Stimulated activated CD4-positive, alpha-beta T cell treated with anti-CD3 and anti-CD28 coated beads, Interleukin-4, amount 100 ng/mL, for 4 hours (primary cell): ENCODE data around the gene ITIH4.

Experiments
- DNase-seq, 2 experiments: peaks; one replicate each; pipeline ENCODE4 v3.0.0-alpha.2; 2020

Gene ITIH4

DNA sequence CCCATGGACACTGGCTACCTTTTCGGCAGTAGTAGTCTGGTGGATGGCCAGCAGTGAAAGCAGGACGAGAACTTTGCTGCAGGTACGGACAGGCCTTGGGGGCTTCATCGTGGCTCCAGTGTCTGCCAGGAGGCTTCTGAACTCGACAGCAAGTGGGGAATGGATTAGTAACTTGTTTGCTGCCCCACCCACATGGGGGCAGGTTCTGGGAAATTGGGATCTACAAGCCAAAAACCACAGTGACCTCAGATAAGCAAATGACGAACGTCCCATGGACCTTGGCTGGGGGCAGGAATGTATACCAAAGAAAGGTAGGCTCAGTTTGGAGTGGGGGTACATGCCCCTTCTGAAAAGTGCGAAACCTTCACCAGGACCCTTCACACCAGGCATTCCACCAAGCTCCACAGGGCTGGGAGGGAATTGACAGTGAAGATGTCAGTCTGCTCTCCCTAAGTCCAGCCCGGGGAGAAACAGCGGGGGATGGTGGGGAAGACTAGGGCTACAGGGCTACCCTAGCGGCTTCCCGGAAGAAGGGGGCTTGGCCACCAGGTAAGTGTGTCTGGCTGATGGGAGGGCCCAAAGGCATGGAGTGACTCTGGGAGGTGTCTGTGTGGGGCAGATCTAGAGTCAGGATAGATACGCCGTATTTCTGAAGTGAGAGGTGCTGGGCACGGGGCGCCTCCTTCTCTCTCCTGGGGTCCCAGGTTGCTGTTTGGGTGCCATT is at the start of gene ITIH4:
Gene ITIH4 (minus strand): TSS at position 138 of the 724 bp plus-strand sequence. CDS start 30 bp downstream, at position 108.
- DNase-seq, result no peak

DNA sequence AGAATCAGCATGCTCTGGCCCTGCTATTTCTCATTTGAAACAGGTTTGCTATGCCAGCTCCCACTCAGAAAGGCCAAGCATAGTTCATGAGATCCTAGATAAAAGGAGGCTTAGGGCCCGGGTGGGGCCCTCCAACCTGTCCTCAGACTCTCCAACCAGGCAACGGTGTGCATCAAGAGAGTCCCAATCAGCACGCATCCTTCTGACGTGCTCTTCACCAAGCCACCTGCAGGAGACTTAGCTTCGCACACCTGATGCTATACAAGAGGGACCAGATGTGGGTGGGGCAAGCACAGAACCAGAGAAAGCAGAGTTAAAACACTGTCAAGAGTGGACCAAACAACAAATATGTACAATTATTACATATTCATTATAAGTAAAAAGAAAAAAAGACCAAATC is 49.6 kb upstream of the ITIH4 start:
- no peak for DNase-seq

DNA sequence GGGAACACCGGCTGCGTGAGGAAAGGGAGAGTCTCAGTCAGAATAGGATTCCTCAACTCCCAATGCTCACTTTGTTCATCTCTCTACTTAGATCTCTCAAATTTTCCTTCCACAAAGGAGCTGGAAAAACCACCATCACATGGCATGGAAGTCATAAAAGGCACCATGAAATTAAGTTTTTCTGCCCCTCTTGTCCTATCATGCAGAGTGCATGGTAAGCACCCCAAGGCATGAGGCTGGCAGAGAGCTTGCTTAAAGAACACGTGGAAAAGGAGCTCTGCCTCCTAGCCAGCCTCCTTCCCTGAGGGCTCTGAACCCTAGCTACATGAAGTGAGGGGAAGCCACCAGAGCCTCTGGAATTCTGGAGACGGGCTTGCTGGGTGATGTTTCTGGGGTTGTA is 49.1 kb upstream of the ITIH4 start:
- no peak for DNase-seq

DNA sequence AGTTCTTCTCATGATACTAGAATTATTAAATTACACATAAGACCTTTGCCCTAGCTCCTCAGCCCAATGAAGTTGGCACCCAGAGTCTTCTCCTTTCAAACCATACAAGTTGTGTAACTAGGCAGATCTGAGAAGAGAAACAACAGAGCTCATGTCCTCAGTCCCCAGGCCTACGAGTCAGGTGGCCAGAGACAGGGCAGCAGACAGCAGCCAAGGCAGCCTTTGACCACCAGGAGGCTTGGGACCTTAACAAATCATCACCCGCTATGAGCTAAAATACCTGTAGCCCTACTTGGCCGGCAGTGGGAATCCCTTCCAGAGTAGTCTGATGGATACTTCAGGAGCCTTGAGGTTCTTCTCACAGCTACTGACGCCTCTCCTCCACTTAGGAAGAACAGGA is 48.6 kb upstream of the ITIH4 start:
- DNase-seq, result no peak

DNA sequence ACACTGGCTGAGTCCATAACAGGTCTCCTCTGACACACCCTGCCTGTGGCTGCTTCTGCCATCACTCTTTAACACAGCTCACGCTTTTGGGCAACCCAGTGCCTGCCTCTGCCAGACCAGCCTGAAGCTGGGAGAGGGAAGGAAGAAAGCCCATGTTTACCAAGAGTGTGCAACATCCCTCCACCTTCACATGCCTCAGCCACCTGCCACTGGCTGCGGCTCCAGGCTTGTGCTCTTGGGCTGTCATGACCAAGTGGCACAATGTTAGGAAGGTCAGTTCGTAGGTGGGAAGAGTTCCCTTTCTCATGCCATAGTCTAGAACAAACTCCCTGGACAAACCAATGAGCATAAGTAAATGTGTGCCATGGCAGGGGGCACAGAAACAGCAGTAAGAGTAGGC is 46.6 kb upstream of the ITIH4 start:
- DNase-seq, result no peak

DNA sequence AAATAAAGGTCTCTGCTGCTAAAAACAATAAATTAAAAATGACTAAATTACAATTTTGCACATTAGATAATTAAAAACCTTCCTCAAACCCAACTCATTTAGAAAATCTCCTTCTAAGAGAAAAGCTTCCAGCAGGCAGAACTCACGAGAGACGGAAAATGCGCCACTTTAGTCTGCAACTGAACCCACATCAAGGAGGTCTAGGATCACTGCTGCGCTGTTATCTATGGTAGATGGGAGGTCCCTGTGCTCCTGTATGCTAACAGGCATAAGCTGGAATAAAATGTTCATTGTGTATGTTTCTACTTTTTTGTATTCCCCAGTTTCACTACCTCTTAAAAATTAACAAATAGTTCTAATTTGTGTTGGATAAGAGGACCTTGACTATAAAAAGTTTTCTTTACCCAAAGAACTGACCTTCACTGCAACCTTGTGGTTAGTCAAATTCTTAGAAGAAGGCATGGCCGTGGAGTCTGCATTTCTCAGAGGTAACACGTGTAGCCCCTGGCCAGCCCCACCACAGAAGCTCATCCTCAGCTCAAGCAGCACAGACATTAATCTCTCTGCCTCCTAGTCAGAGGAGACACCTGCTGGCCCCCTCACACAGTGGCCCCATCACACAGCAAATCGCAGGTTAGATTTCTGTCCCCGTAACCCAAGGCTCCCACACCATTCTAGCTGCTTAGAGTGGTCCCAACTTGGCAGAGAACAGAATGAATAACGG is 44.6 kb upstream of the ITIH4 start:
- DNase-seq, result no peak

DNA sequence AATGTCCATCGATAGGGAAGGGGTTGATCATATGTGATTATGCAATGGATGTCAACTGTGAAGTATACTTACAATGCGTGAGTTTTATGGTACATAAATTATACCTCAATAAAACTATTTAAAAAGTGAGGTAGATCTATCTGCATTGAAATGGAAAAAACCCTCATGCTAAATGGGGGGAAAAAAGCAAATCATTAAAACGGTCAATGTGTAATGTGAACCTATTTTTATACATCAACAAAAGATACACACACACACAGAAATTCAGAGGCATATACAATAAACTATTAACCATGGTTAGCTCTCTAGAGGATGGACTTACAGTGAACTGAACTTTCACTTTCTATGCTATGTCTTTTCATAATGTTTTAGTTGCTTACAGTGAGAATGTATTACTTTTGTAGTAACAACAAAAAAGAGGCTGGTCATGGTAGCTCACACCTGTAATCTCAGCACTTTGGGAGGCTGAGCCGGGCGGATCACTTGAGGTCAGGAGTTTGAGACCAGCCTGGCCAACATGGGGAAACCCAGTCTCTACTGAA is 43.8 kb upstream of the ITIH4 start:
- no peak for DNase-seq

DNA sequence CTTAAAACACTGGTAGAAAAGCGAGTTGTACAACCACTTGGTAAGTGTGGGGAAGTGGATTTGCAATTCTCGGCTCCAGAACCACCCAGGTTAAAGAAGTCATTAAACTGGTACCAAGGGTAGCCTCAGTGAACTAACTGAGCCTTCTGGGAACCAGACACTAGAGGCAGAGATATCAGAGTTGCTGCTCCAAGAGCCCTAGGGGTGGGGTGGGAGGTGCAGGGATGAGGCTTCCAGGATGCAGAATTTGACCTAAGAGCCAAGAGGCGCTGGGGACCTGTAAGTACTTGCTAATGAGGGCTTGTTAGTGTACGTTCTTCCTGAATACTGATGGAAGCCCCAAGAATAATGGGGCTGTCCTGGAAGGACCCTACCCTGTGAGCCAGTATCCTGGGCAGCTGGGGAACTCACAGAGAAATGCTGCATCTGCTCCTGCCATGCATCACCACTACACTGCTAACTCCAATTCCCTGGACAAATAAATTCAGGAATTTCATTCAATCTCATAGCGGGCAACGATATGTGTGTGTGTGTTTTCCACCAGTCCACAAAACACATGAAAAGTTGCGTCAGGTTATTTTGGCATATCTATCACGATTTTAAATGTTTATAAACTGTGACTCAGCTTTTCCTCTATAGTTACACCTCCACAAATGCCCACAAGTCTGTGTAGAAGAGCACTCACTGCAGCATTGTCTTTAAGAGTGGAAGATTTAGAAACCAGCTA is 43.1 kb upstream of the ITIH4 start:
- no peak for DNase-seq

DNA sequence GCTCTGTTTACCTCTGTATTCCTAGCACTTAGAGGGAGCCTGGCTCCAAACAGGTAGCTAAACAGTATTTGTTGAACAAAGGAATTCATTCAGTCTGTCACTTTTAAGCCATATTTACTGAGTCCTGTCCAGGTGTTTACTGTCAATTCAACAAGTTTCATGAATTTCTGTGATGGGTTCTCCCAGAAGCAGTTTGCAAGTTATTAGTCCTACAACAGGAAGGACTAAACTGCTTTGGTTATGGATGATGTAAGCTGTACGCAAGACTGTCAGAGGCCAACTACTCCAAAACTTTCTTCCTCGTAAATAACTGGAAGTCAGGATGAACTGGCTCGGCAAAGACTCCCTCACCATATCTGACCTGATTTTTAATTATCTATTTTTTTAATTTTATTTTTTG is 41.8 kb upstream of the ITIH4 start:
- no peak for DNase-seq

DNA sequence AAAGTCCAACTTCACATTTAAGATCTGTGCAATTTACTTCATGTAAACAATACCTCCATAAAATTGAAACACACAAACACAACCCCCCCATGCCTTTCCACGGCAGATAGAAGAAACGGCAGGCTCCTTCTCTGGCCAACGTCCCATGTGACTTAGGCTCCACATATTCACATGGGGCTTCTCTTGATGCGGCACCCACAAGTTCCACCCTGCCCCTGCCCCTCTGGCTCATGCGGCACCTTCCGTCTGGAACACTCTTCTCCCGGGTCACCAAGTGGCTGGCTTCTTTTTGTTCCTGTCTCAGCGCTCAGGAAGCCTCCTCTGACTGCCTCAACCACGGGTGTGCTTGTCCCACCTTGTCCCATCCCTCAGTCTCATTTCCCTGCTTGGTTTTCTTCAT is 41.3 kb upstream of the ITIH4 start:
- DNase-seq, result no peak

DNA sequence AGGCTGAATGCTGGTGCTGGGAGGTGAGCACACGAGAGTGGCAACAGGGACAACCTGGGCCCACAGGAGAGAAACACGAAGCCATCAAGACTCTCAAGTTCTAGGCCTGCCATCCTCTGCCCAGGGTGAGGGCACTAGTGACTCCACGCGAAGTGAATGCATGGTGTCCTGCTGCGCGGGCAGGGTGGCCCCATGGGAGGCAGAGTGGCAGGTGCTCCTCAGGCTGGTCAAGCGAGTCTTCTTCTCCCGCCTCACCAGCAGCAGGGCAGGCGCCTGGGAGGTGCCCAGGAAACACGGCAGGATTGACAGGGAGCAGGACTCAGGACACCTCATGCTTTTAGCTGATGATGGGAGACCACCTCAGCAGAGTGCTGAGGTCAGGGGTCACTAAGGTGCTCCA is 40.0 kb upstream of the ITIH4 start:
- no peak for DNase-seq

DNA sequence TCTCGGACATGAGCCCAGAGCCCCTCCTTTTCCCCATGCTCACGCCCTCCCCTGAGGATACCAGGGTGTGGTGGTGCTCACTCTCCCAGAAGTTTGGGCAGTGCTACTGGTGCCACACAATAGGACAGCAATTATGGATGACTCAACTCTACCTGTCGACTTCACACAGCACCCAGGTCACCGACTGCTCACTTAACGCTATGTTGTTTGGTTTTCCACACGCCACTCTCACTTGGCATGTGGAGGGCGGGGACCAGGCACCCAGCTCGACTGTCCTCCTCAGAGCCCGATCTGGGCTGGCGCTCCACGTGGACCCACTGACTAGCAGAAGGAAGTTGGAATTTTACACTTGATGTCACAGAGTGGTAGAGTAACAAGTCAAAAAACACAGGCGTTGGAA is 36.0 kb upstream of the ITIH4 start:
- no peak for DNase-seq

DNA sequence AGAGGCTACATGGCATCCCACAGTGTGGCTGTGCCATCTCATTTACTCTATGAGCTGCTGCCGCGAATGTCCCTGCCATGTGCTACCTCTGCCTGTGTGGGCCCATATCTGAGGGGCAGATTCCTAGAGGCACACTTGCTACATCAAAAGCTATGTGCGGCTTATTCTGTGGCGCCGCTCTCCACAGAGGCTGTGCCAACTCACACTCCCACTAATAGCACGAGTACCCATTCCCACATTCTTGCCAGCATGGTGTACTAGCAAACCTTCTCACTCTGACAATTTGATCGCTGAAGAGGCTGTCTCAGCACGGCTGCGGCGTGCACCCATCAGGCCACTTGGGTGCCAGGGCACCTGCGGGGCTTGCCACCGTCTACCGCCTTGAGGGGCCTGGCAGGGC is 35.5 kb upstream of the ITIH4 start:
- no peak for DNase-seq

DNA sequence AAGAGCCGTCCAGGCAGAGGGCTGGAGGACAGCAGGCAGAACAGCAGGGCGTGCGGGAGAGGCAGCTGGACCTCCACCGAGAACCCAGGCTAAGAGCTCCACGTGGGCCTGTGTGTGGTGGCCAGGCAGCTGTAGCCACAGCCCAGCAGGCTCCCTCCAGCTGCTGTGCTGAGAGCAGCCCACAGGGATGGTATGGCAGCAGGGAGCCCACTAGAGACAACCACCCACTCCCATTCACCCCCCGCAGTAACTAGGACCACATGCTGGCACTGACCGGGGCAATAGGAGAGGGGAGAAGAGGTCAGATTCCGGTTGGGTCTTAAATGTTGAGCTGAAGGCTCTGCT is 29.9 kb upstream of the ITIH4 start:
- DNase-seq, result no peak

DNA sequence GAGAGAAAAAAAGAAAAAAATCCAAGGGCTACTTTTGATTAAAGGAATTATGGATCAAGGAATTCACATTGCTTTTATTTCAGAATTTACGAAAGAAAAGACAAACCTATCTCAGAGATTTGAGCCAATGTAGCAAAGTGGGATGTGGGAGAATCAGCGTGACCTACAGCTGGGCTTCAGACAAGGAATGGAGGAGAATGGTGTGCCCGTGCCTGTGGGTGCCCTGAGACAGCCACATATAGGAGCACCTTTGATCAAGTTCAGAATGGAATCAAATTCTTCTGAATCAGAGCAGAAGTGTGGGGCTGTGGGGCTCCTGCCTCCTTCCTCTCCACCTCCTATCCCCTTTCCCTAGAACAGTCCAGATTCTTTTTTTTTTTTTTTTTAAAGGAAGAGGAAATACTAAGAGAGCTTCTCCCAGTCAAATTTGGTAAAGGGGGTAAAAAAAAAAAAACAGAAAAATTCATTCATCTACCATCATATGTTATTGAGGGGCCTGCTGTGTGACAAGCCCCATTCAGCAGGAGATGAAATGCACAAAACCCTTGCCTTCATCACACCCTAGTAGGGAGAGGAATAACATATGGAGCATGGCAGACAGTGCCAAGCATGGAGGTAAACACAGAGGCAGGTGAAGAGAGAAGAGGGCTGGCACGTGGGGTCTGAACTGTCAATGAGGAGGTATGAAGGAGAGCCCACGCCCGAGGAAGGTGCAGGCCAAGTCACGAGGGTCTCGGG is 29.4 kb upstream of the ITIH4 start:
- no peak for DNase-seq

DNA sequence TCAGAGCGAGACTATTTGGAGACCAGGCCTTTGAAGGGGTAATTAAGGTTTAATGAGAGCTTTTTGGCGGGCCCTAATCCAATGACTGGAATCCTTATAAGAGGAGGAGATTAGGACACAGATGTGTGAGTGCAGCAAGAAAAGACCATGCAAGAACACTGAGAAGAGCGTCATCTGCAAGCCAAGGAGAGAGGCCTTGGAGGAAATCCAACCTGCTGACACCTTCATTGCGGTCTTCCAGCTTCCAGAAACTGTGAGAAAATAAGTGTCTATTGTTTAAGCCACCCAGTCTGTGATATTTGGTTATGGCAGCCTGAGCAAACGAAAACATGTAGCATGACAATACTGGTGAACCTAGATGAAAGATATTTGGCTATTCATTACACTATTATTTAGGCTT is 27.4 kb upstream of the ITIH4 start:
- no peak for DNase-seq

DNA sequence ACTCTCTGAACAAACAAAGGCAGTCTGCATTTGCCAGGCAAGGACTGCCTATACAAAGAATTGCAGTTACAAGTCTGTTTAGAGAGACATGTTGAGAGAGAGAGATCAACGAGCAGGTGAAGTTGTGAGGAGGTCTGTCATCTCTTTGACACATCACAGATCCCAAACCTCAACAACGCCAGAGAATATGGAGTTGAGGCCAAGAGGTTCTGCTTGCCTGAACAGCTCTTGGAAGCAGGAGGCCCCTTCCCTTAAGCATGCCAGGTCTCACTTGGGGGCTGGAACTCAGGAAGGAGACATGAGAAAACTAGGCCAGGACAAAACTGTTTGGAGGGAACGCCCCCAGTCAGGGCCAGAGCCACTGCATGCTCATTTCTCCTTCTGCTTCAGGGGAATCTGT is 26.7 kb upstream of the ITIH4 start:
- no peak for DNase-seq

DNA sequence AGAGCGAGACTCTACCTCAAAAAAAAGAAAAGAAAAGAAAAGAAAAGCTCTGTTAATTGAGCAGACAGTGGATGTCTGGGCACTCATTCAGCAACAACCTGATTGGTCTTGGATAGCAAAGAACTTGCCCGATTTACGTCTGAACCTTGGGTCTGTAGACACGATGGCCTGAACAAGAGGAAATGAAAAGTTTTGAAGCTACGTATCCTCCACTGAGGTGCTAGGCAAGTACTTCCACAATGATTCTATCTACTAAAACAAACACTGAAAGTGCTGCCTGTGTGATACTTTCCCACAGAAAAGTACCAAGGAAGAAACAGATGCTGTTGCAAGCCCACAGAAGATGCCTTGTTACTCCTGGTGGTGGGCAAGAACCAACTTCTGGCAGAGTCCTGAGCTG is 26.2 kb upstream of the ITIH4 start:
- no peak for DNase-seq

DNA sequence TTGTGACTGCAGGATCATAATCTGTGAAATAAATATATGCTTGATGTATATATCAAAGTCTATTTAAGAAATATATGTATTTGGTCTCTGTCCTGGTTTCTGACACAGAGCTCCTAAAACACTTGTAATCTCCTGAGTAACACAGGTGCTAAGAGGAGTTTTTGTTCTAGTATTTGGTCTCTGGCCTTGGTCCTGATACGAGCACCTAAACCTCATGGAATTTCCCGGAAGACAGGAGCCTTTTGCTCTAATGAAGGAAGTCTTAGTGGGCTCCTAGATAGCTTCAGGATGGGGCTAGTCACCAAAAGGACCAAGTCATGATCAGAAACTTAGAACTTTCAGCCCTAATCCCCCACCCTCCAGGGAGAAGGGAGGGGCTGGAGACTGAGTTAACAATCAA is 23.5 kb upstream of the ITIH4 start:
- no peak for DNase-seq

DNA sequence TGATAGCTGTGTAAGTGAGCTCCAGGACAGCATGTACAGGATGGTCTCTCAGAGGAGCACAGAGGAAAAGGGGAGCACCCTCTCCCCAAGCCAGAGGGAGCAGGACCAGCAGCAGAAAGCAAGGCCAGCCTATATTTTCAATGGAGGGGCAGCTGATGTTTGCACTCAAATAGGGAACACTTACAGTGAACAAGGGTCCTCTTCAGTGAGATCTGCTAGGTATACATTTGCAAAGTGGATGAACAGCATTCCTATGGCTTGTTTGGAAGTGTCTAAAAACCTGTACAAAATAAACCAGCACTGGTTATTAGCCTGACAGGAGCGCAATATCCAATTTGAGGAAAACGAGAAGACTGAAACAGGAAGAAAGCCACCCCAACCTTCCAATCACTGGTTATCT is 21.9 kb upstream of the ITIH4 start:
- no peak for DNase-seq

DNA sequence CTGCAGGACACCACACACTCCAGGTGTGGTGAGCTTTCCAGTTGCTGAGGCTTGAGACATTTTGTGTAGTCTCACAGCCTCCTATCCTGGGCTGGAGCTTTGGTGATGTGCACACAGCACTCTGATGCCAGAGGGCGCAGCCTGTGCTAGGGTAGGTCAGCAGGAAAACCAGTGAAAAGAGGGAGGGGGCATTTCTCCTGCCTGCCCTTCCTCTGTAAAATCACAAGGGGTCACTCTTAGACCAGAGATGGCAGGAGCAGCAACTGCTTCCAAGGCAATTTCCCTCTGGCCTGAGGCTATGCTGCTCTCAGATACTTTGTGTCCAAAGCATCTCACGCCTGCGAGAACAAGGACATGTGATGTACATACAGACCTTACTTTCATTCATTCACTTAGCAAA is 20.9 kb upstream of the ITIH4 start:
- no peak for DNase-seq

DNA sequence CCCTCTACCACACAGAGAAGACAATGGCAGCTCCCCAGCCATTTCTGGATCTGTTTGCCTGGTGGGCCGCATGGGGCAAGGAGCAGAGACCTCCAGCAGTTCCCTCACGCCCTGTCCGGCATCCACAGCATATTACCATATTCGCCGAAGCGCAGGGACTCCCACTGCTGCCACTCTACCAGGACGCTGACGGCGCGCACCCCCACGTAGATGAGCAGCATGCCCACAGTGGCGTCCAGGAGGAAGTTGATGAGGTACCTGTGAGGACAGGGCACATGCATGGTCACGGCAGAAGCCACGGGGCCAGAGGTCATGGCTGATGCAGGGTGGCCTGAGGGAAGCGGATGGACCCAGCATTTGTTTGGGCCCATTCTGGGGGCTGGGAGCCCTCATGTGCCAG is 19.2 kb upstream of the ITIH4 start:
- DNase-seq, result no peak

DNA sequence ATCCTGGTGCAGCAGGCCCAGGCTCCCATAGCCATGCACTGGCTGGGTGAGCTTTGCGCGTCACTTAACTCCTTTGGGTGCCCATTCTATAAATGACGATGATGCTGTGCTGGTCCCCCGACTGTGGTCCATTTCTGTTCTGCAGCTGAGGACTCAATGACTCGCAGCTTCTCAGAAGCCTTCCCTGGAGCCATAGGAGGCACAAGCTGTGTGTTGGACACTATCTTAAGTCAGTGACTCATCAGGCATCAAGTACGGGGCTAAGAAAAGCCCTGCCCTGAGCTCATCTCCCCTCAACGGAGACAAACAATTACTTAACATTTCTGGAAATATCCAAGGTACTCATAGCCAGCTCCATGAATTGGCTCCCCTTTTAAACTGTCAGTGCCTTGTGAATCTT is 18.1 kb upstream of the ITIH4 start:
- no peak for DNase-seq
